Left ventricle myocardium inferior (tissue), 1 donor: Measurements from ENCODE around the gene CREB5. TPM values are rescaled to one million over a fixed set of nuclear protein-coding genes. Genes with fewer than 3 reads are reported as not detected.

ENCODE experiments used
- DNase-seq: peaks from one replicate; pipeline ENCODE4 v3.0.0-alpha.2; 2020
- H3K27ac ChIP-seq: fragments of 200-600 bp; replicated peaks from 2 replicates; pipeline ENCODE4 v1.8.0; 2021
- H3K27me3 ChIP-seq: fragments of 200-600 bp; 2 replicates; pipeline ENCODE4 v1.8.0; 2021; ENCODE audit warnings: low read depth
- H3K36me3 ChIP-seq: fragments of 200-600 bp; 2 replicates; pipeline ENCODE4 v1.8.0; 2021
- H3K4me1 ChIP-seq: fragments of 200-600 bp; 2 replicates; pipeline ENCODE4 v1.8.0; 2021
- H3K4me3 ChIP-seq: fragments of 200-600 bp; 2 replicates; pipeline ENCODE4 v1.8.0; 2021; ENCODE audit warnings: mild to moderate bottlenecking, moderate library complexity
- H3K9me3 ChIP-seq: fragments of 200-600 bp; replicated peaks from 2 replicates; pipeline ENCODE4 v1.8.0; 2021
- intact Hi-C: fragments of 100-400 bp; cut with micrococcal nuclease; formaldehyde crosslinking; loops from one replicate; pipeline ENCODE4 v1.11.0; 2022
- total RNA-seq: library from RNA; stranded (reverse); fragmentation: NEBNext Ultra II Directional; extraction: Animal tissue kit (Norgen Biotek cat#: 25700); gene quantifications from one replicate; pipeline ENCODE4 v1.2.1, GENCODE V29; 2021
- TF ChIP-seq, protein P1 (sequence below): fragments of 200-600 bp; IDR thresholded peaks from 2 replicates; pipeline ENCODE4 v1.8.0; 2021; ENCODE audit warnings: antibody characterized with exemption, mild to moderate bottlenecking, borderline replicate concordance
- donor health status: DM: no; HTN: yes; CAD: no; lungs with severe emphysema.

The CREB5 gene
- total RNA-seq, 1 donor from 2014 or later = 9.8 TPM

DNA sequence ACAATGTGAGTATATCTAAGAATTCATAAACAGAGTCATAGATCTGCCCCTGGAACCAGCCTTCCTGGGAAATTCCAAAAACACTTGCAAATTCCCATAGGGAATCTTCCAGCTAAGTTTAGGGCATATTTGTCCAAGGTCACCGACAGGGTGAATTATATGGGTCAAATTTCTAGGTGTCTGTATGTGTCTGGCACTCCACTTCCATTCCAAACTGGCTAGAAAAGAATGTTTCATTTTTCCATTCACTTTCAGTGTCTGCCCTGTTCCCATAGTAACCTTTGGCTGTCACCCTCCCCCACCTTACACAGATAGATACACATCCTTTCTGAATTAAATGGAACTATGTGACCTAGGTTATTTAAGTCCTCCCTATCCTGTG is 230.9 kb downstream of the CREB5 start:
- Histone ChIP-seq H3K4me3 (no peak overlapping the region), H3K27me3 (no peaks in the 10 kb centered on the region), H3K27ac (no peak overlapping the region), H3K36me3 (no peaks in the 10 kb centered on the region), H3K4me1 (peaks cover 19% of the 10 kb centered on the region), H3K9me3 (no peaks in the 10 kb centered on the region)
- no peak for DNase-seq
- TF ChIP-seq, protein P1, sequence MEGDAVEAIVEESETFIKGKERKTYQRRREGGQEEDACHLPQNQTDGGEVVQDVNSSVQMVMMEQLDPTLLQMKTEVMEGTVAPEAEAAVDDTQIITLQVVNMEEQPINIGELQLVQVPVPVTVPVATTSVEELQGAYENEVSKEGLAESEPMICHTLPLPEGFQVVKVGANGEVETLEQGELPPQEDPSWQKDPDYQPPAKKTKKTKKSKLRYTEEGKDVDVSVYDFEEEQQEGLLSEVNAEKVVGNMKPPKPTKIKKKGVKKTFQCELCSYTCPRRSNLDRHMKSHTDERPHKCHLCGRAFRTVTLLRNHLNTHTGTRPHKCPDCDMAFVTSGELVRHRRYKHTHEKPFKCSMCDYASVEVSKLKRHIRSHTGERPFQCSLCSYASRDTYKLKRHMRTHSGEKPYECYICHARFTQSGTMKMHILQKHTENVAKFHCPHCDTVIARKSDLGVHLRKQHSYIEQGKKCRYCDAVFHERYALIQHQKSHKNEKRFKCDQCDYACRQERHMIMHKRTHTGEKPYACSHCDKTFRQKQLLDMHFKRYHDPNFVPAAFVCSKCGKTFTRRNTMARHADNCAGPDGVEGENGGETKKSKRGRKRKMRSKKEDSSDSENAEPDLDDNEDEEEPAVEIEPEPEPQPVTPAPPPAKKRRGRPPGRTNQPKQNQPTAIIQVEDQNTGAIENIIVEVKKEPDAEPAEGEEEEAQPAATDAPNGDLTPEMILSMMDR = no peak
- intact Hi-C loops = no loop called here

- DNase-seq = no peak
- Histone ChIP-seq H3K27ac (no peak overlapping the region), H3K9me3 (no peaks in the 10 kb centered on the region), H3K4me1 (peaks cover 19% of the 10 kb centered on the region), H3K27me3 (no peaks in the 10 kb centered on the region), H3K36me3 (no peaks in the 10 kb centered on the region), H3K4me3 (no peak overlapping the region)
- TF ChIP-seq, protein P1 = no peak
- intact Hi-C loops = no loop called here
Observed at GRCh38 chr7:28643584-28644340, 231.4 kb downstream of the CREB5 start.

GRCh38 chr7:28645866-28646265 is 233.5 kb downstream of the CREB5 start:
- H3K4me1 ChIP-seq = peaks cover 19% of the 10 kb centered on the region
- TF ChIP-seq, protein P1 = no peak
- intact Hi-C loops = no loop called here
- H3K4me3 ChIP-seq = no peak overlapping the region
- no peak for DNase-seq
- no peaks in the 10 kb centered on the region for H3K27me3 ChIP-seq
- no peaks in the 10 kb centered on the region for H3K36me3 ChIP-seq
- H3K9me3 ChIP-seq = no peaks in the 10 kb centered on the region
- H3K27ac ChIP-seq = no peak overlapping the region

- DNase-seq = no peak
- H3K27me3 ChIP-seq = no peaks in the 10 kb centered on the region
- H3K4me1 ChIP-seq = peaks cover 19% of the 10 kb centered on the region
- TF ChIP-seq, protein P1 = no peak
- H3K27ac ChIP-seq = no peak overlapping the region
- no peak overlapping the region for H3K4me3 ChIP-seq
- no peaks in the 10 kb centered on the region for H3K9me3 ChIP-seq
- H3K36me3 ChIP-seq = no peaks in the 10 kb centered on the region
- intact Hi-C loops = no loop called here
Observed at GRCh38 chr7:28646376-28647075, 234.2 kb downstream of the CREB5 start.

DNA sequence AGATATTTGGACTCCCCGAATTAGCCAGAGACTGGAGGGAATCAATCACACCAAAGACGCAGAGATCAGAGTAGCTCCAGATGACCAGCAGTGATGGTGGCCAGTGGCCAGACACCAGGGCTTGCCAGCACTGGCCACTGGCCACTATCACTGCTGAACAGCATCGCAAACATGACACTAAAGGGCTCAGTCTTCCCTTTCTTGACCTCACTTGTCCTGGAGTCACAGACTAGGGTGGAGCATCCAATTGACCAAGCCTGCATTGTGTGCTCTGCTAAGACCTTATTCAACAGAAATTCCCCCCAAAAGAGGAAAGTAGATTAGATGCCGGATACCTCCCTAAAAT is 234.7 kb downstream of the CREB5 start:
- peaks cover 16% of the 10 kb centered on the region for H3K4me1 ChIP-seq
- no peak for DNase-seq
- intact Hi-C loops = no loop called here

More for the DNA sequence above, 234.7 kb downstream of the CREB5 start:
- no peaks in the 10 kb centered on the region for H3K9me3 ChIP-seq
- TF ChIP-seq, protein P1 = no peak
- no peak overlapping the region for H3K4me3 ChIP-seq
- no peaks in the 10 kb centered on the region for H3K36me3 ChIP-seq
- H3K27ac ChIP-seq = no peak overlapping the region
- no peaks in the 10 kb centered on the region for H3K27me3 ChIP-seq
